ENCODE measurements around the gene USP53.

- no peak for TF ChIP-seq CTCF (tag by site-specific recombination; IDR thresholded peaks at IDR 0.05)
- TF ChIP-seq ZNF521 (tag by site-specific recombination; IDR thresholded peaks at IDR 0.05) = no peak
- no peak for TF ChIP-seq ZNF639 (tag by site-specific recombination; IDR thresholded peaks at IDR 0.05)
- no peak for TF ChIP-seq ZNF175 (tag by site-specific recombination; IDR thresholded peaks at IDR 0.05)
- no peak for TF ChIP-seq ZNF792 (tag by site-specific recombination; IDR thresholded peaks at IDR 0.05)
- no peak for TF ChIP-seq ZNF623 (tag by site-specific recombination; IDR thresholded peaks at IDR 0.05)
- TF ChIP-seq TSHZ1 (tag by site-specific recombination; IDR thresholded peaks at IDR 0.05; ENCODE audit: borderline replicate concordance) = no peak
- TF ChIP-seq PRDM10 (tag by site-specific recombination; IDR thresholded peaks at IDR 0.05) = no peak
- no peak for TF ChIP-seq ZNF629 (tag by site-specific recombination; IDR thresholded peaks at IDR 0.05)
Measured at GRCh38 chr4:119271361-119272085, 59.0 kb downstream of the USP53 start.
